NCI-H2081 treated with DMSO at 0.1 percent for 48 hours (cell line): ENCODE results near the gene NUP93.
"Not testable (repeated sequence)": the region's sequence is repeated elsewhere in the genome, so short reads cannot be mapped to it uniquely, and the experiment has no call there.

Experiments
- DNase-seq: peaks from one replicate; lab custom pipeline; 2025; lab: John Stamatoyannopoulos, UW

NUP93 gene

DNA sequence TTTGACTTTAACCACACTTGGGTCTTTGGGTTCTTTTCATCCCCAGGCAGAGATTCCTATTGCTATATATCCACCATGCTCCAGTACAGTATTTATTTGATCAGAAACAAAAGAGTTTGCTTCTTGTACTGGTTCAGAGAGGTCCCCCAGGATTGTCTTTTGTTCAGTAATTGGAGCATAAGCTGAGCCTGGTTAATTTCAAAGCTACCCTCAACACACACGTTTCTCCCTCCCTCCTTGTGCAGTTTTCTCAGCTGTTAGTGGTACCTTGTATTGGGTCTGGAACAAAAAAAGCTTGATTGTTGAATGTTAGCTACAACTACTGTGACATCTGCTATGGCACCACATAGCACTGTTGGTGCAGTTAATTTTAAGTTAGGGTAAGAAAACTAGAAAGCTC is 50.0 kb downstream of the NUP93 start:
- no peak for DNase-seq

DNA sequence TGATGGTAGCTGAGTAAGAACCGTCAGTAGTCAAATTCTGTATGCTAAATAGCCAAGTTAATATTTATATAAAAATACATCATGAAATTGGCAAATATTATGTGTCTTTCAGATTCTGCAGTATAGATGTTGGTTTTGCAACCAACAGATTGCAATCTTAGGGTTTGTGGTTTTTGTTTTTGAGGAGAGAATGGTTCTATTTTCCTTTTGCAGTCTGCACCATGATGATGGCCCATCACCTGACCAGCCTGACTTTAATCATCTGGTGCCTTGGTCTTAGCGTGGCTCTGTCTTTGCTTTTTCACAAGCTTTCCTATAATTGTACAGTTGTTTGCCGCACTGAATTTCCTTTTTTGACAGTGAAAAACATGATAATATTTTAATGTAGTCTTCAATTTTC is 50.7 kb downstream of the NUP93 start:
- no peak for DNase-seq

- DNase-seq, result no peak
Measured at GRCh38 chr16:56781528-56781961, 51.6 kb downstream of the NUP93 start.

DNA sequence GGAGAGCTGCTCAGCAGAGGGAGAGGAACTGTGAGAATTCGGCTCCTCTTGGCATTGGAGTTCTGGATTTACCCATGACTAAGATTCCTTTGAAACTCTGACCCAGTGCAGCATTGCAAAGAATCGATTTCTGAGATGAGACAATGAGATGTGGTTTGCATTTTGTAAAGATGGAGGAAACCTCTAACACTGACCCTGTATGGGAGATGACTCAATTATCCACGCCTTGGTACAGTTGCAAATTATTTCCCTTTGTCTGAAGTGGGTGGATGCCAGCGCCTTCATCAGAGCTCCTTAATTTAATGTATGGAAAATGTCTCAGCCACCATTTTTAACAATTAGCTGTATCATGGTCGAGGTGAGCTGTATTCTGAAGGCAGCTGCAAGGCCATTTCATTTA is 53.4 kb downstream of the NUP93 start:
- no peak for DNase-seq

GRCh38 chr16:56785317-56785716 is 55.4 kb downstream of the NUP93 start:
- no peak for DNase-seq

GRCh38 chr16:56787167-56787566 is 57.2 kb downstream of the NUP93 start:
- DNase-seq, result no peak

- no peak for DNase-seq
Measured at GRCh38 chr16:56788435-56788834, 58.5 kb downstream of the NUP93 start.

DNA sequence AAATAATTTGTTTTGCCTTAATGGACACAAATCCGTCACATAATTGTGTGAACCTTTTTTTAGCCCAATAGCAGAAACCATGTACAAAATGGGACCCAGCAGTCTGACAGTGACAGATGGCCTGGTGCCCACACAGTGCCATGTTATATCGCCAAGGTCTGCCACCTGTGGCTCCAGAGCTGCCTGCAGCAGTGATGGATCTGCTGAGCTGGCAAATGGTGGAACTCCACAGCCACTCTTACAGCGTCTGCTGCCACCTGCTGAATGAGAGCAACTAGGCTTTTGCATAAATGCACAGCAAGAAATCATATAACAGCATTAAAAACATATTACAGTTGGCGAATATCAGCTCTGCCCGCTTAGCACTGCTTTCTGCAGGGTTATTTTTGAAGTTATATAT is 59.4 kb downstream of the NUP93 start:
- DNase-seq, result no peak

DNA sequence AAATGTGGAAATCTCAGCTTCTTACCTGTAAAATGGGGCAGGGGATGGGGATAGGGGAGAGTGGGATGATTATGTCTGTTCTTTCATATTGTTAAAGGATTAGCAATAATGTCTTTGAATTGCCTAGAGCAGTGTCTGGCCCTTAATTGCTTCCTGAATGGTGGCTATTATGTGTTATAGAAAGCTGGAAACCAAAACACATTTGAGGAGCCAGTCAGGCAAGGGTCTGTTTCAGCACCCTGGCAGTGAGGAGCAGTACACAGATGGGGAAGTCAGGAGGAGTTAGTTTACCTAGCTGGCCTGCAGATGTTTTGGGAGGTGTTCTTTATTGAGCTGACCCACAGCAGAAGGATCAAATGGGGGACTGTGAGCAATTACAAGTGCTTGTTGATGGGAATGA is 63.0 kb downstream of the NUP93 start:
- peak; percentile 12 for DNase-seq

DNA sequence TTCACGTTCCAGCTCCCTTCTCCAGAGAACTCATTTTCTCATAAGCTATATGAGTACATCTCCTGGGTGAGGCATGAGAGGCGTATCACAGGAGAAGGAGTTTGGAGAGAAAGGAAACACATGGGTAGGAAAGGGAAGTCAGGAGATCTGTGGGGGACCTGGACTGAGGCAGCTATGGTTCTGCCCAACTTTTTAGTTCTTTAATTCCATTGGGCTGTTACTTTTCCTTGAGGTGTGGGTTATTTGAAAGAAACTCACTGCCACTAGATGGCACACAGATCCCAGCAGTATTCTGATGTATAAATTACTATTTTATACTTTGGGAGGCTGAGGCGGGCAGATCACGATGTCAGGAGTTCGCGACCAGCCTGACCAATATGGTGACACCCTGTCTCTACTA is 63.6 kb downstream of the NUP93 start:
- DNase-seq, result no peak

- no peak for DNase-seq
Measured at GRCh38 chr16:56795011-56795410, 65.1 kb downstream of the NUP93 start.

DNA sequence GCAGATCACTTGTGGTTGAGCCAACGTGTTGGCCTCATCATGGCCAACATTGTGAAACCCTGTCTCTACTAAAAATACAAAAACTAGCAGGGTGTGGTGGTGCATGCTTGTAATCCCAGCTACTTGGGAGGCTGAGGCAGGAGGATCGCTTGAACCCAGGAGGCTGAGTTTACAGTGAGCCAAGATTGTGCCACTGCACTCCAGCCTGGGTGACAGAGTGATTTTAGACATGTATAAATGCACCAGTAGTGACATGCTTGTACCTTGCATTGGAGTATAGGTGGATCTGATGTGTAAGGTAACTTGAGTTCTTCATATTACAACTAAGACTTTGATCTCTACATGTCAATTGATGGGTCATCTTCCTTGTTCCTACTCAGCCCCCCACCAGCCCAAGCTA is 67.1 kb downstream of the NUP93 start:
- DNase-seq, result not testable (repeated sequence)

- no peak for DNase-seq
Measured at GRCh38 chr16:56797861-56798260, 67.9 kb downstream of the NUP93 start.

DNA sequence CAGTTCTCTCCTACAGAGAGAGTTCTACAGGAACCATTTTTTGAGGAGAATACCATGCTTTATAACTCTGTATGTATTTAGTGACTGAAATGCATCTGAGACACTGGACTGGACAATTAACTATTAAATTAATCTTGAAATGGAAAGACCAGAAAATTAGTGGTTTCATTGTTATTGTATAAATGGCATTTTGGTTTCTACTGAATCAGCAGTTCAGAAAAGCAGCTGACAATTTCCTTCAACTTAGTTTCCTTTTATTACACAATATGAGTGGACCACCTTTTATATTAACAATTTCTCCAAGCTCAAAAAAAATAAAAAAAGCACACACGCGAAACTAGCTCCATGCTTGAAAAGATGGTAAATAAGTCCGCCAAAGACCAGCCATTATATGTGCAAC is 69.0 kb downstream of the NUP93 start:
- no peak for DNase-seq

DNA sequence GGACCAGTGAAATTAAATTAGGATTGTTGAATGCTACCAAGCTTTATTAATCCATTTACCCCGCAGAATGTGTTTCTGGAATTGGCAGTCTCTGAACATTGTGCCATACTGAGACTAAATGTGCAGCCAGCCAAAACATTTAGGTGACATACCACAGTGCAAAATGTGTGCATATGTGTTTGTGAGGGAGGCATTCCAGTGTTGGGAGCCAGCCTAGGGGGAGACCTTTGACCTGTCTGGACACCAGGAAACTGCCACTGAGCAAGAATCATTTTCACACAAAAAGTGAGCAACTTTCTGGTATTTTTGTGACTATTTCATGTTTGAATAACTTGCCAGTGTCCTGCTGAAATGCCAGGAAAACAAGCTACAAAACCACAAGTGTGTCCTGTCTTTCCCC is 70.4 kb downstream of the NUP93 start:
- DNase-seq, result no peak

DNA sequence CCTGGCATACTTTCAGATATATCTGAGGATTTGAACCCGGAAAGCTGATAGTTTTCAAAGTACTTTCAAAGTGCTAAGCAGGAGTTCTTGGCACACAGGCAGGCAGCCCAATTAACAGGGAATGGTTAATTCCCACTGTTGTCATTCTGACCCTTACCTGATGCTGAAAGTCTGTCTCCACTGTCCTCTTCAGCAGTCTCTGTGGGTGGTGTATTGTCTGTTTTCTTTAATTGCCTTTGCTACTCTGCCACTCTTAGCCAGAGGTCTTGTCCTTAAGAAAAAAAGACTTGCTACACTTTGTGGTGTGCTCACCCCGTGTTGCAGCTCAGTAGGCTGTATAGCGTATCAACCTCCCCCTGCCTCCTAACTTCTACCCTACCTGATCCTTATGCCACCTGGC is 71.8 kb downstream of the NUP93 start:
- no peak for DNase-seq

DNA sequence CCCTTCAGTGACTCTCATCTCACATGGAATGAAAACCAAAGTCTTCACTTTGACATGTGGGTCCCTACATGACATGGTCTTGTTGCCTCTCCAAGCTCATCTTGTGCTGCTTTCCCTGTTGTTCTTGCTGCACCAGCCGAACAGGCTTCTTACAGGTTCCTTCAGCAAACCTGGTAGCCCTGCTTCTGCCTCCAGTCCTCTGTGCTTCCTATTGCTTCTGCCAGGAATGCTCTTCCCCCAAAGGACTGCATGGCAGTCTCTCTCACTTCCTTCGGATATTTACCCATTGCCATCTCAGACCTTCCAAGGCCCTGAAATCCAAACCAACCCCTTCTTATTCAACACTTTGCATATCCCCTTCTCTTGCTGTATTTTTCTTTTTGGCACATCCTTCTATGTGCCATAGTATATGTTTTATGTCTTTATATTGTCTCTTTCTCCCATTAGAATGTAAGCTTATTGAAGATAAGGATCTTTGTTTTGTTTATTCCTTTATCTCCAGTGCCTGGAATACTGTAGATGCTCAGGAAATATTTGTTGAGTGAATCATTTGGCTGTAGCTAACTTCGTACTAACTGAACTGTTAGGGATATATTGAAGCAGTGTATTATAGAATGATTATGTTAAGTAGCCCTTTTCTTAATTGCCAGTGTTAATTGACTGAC is 77.2 kb downstream of the NUP93 start:
- no peak for DNase-seq

GRCh38 chr16:56807676-56808067 is 77.7 kb downstream of the NUP93 start:
- not testable (repeated sequence) for DNase-seq

DNA sequence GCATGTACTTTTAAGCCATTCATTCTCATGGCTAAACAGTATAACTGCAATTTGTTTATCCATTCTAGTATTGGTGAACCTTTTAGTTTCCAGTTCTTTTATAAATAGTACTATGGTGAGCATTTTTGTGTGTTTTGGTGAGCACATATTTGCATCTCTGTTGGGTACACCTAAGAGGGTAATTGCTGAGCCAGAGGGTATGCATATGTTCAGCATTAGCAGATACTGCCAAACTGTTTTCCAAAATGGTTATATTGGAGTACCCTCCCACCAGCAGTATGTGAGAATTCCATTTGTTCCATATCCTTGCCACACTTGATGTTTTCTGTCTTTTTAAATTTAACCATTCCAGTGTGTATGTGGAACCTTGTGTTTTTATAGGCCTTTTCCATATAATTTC is 81.0 kb downstream of the NUP93 start:
- DNase-seq, result no peak

DNA sequence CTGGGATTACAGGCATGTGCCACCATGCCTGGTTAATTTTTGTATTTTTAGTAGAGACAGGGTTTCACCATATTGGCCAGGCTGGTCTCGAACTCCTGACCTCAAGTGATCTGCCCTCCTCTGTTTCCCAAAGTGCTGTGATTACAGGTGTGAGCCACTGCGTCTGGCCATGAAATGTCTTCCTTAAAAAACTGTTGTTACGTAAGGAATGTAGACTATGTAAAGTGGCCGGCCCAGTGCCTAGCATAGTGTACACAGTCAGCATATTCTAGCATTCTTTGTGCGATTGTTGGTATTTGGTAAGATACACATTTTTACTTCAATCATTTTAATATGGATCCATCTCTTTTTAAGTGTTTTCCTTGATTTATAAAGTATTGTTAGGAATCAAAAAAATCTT is 81.7 kb downstream of the NUP93 start:
- not testable (repeated sequence) for DNase-seq

- no peak for DNase-seq
Measured at GRCh38 chr16:56812884-56813283, 83.0 kb downstream of the NUP93 start.

GRCh38 chr16:56814537-56815432 is 84.9 kb downstream of the NUP93 start:
- no peak for DNase-seq

DNA sequence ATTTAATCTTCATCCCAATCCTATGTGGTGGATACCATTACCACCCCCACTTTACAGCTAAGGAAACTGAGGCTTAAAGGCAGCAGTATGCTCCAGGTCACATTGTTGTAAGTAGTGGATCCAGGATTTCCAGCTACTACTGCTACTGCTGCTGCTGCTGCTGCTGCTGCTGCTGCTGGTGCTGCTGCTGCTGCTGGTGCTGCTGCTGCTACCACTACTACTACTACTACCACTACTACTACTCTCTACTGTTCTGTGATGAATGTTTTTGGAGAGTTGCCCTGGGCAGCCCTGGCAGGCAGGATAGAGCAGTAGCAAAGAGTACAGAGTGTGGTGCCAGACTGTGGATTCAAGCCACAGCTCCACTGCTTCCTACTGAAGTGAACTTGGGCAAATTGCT is 85.8 kb downstream of the NUP93 start:
- no peak for DNase-seq

- no peak for DNase-seq
Measured at GRCh38 chr16:56817056-56817455, 87.1 kb downstream of the NUP93 start.
